Ureter (tissue), 1 donor: ENCODE data around the gene ZNF691. TPM values are rescaled to one million over a fixed set of nuclear protein-coding genes. Genes with fewer than 3 reads are reported as not detected.
"Not testable (repeated sequence)": the region's sequence is repeated elsewhere in the genome, so short reads cannot be mapped to it uniquely, and the experiment has no call there.

ENCODE experiments used
- DNase-seq: peaks from one replicate; pipeline ENCODE4 v3.0.0-alpha.2; 2020; ENCODE audit warnings: low spot score
- total RNA-seq: library from RNA; stranded (reverse); gene quantifications from one replicate; pipeline ENCODE4 v1.2.4, GENCODE V29; 2023
- donor health status: DM: yes; HTN: yes; CAD: no.

ZNF691 gene
- total RNA-seq, 1 donor from 2014 or later: 8.6 TPM

DNA sequence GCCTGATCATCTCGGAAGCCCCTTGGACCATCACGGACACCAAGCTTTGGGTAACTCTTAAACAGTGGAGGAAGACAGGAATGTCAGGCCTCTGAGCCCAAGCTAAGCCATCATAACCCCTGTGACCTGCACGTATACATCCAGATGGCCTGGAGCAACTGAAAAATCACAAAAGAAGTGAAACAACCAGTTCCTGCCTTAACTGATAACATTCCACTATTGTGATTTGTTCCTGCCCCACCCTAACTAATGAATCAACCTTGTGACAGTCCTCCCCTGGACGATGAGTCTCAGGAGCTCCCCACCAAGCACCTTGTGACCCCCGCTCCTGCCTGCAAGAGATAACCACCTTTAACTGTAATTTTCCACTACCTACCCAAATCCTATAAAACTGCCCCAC is 13.0 kb downstream of the ZNF691 start:
- not testable (repeated sequence) for DNase-seq

DNA sequence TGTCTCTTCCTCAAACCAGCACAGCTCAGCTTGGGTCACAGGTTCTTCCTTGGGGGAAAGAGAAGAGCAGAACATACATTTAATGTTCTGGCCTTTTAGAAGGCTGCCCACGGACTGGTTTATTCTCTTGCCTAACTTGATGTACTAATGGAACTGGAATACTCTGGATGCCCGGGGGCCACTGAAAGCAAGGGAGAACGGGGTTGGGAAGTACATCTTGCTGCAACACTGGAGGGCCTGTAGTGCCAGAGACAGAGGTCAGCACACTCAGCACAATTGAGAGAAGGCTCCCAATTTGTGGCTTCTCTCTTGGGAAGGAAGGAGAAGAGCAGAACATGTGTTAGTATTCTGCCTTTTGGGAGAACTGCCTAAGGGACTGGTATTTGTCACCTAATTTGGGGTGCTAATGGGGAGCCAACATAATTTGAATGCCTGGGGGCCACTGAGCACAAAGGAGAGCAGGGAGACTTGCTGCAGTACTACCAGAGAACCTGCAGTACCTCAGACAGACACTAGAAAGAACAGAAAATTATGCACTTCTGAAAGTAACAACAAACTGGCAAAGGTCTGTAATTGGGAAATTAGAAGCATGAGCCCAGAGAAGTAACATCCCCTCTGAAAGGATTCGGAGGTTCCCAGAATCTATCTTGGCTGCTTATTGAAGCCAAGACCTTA is 14.1 kb downstream of the ZNF691 start:
- no peak for DNase-seq

GRCh38 chr1:42861014-42861399 is 14.6 kb downstream of the ZNF691 start:
- no peak for DNase-seq

DNA sequence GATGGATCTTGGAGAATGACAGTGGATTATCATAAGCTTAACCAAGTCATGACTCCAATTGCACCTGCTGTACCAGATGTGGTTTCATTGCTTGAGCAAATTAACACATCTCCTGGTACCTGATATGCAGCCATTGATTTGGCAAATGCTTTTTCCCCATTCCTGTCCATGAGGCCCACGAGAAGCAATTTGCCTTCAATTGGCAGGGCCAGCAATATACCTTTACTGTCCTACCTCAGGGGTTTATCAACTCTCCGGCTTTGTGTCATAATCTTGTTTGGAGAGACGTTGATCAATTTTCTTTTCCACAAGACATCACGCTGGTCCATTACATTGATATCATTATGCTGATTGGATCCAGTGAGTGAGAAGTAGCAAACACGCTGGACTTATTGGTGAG is 20.1 kb downstream of the ZNF691 start:
- DNase-seq: no peak

- DNase-seq: not testable (repeated sequence)
Observed at GRCh38 chr1:42868466-42868865, 22.1 kb downstream of the ZNF691 start.

- DNase-seq: not testable (repeated sequence)
Observed at GRCh38 chr1:42869254-42869653, 22.8 kb downstream of the ZNF691 start.

DNA sequence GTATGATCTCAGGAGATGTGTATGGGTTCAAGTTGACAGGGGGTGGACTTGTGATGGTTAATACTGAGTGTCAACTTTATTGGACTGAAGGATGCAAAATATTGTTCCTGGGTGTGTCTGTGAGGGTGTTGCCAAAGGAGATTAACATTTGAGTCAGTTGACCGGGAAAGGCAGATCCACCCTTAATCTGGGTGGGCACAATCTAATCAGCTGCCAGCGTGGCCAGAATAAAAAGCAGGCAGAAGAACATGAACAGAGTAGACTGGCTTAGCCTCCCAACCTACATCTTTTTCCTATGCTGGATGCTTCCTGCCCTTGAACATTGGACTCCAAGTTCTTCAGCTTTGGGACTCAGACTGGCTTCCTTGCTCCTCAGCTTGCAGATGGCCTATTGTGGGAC is 23.3 kb downstream of the ZNF691 start:
- not testable (repeated sequence) for DNase-seq

DNA sequence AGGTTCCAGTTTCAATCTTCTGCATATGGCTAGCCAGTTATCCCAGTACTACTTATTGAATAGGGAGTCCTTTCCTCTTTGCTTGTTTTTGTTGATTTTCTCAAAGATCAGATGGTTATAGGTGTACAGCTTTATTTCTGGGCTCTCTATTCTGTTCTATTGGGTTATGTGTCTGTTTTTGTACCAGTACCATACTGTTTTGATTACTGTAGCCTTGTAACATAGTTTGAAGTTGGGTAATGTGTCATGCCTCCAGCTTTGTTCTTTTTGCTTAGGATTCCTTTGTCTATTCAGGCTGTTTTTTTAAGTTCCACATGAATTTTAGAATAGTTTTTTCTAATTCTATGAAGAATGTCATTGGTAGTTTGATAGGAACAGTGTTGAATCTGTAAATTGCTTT is 26.7 kb downstream of the ZNF691 start:
- DNase-seq: not testable (repeated sequence)

- no peak for DNase-seq
Observed at GRCh38 chr1:42873670-42874069, 27.3 kb downstream of the ZNF691 start.

- DNase-seq: no peak
Observed at GRCh38 chr1:42876009-42876408, 29.6 kb downstream of the ZNF691 start.

DNA sequence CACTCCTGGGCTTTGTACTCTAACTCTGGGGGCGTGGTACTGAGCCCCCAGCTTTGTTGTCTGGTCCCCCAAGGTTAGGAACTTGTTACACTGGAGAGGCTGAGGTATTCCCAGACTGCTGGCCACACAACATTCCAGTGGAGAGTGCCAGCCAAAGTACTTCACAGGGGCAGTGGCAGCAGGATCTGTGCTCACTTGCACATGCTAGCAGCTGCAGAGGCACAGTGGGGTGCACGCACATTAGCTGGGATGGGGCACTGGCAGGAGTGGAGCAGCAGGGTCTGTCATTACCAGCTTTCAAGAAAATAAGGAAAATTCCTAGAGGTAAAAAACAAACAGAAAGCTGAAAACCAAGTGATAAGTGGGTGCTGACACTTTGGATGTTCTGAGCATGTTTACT is 31.0 kb downstream of the ZNF691 start:
- no peak for DNase-seq

DNA sequence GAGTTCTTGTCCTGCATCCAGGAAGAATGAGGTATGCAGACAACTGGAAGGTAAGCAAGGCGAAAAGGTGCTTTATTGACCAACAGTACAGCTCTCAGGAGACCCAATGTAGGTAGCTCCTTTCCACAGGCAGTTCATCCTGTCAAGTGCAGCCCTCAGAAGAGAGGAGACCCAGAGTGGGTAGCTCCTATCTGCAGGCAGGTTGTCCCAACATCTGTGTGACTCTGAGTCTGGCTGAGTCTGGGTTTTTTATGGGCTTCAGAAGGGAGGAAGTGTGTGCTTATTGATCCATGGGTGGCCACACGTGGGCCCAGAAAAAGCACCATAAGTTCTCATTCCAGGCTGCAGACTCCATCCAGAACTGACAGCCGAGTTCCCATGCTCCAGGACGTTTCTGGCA is 34.0 kb downstream of the ZNF691 start:
- DNase-seq: no peak

GRCh38 chr1:42886046-42886739 is 39.8 kb downstream of the ZNF691 start:
- no peak for DNase-seq

DNA sequence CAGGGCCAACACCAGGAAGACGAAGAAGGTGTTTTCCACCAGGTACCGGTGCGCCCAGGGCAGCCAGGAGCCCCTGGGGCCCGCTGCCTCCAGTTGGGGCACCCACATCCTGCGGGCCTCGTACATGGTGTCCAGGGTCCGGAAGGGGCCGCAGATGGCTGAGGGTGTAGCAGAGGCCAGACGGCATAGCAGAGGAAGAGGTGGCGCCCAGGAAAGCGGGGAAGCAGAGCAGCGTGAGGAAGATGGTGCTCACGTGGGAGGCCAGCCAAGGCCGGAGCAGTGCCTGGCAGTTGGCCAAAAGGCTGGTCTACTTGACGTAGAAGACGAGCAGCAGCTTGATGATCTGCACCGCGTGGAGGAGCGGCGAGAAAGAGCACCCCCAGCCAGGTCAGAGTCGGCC is 40.4 kb downstream of the ZNF691 start:
- DNase-seq: no peak

- DNase-seq: no peak
Observed at GRCh38 chr1:42887366-42887765, 41.0 kb downstream of the ZNF691 start.

DNA sequence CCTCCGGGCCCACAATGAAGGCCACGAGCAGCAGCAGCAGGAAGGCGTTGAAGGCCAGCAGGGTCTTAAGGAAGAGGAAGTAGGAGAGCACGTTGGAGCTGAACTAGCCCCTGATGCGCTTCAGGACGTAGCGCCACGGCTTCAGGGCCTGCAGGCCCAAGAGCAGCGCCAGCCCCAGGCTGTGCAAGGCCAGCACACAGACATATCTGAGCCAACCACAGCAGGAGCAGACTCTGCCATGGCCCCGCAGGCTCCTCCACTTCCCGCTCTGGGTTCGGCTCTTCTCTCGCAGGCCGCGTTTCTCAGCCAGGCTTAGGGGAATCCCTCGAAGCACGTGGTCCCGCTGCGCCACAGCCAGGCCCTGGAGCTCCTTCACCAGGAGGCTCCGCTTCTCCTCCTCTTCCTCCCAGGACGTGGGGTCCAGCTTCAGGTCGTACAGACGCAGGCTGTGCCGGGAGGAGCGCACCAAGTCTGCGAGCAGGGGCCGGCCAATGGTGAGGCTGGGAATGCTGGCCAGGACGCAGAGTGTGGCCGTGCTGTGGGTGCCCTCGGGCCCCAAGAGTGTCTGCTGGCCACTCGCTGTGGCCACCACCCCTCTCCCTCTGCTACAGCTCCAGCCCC is 41.7 kb downstream of the ZNF691 start:
- no peak for DNase-seq

DNA sequence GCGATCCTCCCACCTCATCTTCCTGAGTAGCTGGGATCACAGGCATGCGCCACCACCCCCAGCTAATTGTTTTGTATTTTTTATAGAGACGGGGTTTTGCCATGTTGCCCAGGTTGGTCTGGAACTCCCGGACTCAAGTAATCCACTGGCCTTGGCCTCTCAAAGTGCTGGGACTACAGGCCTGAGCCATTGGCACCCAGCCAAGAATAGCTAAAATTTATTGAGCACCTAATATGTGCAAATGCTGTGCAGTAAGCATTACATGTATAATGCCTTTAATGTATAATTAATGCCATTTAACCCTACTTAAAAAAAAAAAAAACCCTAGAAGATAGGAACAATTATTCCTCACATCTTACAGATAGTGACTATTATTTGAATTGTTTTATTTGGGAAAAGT is 42.9 kb downstream of the ZNF691 start:
- DNase-seq: no peak

GRCh38 chr1:42891465-42892138 is 45.2 kb downstream of the ZNF691 start:
- no peak for DNase-seq

DNA sequence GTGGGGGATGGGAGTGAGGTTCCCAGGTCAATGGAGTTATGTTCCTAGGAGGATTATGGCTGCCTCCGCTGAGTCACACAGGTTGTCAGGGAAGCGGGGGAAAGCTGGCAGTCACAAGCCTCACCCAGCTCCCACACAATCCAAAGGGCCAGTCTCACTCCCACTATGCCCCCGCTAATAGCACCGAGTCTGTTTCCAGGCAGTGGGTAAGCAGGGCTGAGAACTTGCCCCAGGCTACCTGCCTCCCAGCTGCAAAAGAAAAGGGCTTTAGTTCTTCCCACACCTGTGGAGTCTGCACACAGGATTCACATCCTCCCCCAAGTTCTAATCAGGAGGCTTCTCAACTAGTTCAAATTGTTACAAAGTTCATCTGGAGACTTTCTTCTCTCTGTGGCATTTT is 53.5 kb downstream of the ZNF691 start:
- DNase-seq: not testable (repeated sequence)
